NCI-H187 treated with DMSO at 0.1 percent for 48 hours (cell line): ENCODE measurements around the gene B3GNT3.

ENCODE experiments used
- DNase-seq: peaks from one replicate; lab custom pipeline; 2025; lab: John Stamatoyannopoulos, UW

The B3GNT3 gene

DNA sequence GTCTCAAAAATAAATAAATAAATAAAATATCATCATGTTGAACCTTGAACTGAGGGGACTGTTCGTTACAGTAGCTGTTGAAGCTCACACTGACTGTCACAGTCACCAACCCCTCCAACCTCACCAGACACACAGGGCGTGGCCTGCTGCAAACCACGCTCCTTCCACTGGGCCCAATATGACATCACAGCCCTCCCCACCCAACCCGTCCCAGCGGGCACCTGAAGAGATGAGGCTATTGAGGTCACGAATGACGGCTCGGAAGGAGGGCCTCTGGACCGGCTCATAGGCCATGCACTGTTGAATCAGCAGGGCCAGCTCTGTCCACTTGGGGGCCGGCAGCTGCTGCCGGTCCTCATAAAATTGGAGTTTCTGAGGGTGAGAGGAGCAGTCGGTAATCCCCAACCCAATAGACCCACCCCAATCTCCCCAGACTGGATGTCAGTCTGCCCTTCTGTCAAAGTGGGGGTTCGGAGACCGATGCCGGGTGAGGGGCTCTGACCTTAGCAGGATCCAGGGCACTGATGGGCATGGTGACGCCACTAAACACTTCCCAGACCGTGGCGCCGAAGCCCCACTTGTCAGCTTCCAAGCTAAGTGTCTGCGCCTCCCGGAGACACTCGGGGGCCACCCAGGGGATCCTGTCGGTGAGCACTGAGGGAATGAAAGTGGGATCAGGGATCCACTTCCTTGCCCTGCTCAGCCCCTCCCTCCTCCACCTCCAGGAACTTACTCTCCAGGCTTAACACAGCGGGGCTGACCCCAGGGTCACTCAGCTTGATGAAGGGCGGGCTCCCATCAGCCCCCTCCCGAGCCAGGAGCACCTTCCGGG is 39.6 kb downstream of the B3GNT3 start:
- DNase-seq = no peak

DNA sequence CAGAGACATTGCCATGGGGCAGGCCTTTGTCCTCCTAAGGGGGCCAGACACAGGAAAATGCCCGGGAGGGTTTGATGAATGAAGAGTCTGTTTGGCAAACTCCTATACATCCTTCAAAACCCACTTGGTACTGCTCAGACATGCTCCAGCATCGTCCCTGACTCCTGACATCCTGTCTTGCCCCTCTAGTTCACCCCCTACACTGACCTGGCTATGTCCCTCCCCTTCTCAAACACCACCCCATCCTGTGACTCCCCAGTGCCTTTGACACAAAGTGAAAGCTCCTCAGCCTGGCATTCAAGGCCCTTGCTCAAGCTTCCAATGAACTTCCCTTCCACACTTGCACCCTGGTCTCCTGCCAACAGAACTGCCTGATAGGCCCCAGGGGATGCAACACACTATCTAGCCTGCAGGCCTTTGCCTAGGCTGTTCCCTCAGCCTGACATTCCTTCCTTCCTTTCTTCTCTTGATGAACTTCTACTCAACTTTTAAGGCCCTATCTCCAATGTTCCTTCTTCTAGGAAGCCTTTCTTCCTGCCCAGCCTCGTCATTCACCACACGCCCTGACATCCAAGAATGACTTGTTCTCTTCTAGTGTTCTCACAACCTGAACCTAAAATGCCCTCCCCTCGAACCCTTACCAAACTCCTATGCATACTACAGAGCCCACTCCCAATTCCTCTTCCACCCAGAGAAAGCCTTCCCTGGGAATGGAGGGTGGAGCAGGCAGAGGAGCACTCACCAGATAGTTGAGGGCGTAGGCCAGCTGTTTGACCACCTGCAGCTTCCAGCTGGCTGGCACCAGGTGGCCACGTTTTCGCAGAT is 40.5 kb downstream of the B3GNT3 start:
- DNase-seq = no peak

DNA sequence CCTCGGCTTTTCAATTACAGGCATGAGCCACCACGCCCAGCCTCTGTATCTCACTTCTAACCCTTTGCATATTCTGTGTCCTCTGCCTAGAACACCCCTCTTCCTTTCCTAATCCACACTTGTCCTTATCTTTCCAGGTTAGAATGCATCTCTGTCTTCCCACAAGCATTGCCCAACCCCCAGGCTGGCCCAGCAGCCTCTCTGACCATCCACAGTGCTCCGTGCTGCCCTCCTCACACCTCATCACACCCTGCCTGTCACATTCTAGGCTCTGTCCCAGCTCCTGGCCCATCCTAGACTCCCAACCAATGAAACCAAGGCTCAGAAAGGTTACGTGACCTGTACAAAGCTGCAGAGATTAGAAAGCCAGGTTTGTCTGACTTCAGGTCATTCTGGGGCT is 41.6 kb downstream of the B3GNT3 start:
- DNase-seq = no peak

DNA sequence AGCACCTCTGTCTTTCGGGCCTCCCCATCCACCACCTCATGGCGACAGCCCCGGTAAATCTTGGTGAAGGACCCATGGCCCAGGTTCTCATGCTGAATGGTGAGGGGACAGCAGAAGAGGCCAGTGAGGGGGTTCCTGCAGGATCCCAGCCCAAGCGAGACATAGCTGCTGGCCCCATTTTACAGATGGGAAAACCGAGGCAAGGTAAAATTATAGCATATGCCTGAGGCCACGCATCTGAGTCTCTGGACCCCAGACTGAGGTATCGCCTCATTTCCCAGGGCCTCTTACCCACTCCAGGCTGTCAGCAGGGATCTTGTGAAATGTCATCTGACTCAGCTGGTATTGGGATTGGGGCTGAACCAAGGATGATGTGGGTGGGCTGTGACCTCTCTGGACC is 43.0 kb downstream of the B3GNT3 start:
- DNase-seq = no peak

DNA sequence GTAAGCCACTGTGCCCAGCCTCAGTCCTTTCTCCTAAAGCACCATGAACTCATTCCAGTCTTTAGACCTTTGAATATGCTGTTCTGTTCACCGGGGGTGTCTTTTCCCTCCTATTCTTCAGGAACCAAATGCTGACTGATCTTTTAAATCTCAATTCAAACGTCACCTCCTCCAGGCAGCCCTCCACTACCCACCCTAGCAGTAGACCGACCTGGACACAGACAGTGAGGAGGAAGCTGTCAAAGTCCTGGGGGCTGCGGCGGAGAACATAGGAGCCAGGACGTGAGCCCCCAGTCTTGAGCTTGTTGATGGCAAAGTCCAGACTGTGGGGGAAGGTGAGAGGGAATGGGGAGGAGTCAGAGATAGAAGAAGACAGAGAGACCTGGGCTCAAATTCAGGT is 45.1 kb downstream of the B3GNT3 start:
- no peak for DNase-seq

DNA sequence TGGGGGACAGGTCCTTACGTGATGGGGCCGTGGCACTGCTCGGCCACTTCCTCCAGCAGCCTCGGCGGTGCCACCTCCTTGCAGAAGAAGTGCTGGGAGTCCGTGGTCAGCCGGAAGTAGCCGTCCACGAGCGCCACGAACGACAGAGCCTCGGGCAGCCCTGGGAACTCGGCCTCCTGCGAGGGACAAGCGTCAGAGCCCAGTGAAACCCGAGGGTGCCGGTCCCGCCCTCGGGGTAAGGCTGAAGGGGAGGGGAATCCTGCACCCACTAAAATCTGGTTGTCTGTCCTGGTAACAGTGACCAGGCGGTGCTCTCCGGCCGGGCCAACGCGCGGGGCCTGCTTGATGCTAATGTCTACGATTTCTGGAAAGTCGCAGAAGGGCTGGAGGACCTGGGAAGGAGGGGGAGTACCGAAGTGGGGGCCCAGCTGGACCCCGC is 46.5 kb downstream of the B3GNT3 start:
- DNase-seq = no peak

DNA sequence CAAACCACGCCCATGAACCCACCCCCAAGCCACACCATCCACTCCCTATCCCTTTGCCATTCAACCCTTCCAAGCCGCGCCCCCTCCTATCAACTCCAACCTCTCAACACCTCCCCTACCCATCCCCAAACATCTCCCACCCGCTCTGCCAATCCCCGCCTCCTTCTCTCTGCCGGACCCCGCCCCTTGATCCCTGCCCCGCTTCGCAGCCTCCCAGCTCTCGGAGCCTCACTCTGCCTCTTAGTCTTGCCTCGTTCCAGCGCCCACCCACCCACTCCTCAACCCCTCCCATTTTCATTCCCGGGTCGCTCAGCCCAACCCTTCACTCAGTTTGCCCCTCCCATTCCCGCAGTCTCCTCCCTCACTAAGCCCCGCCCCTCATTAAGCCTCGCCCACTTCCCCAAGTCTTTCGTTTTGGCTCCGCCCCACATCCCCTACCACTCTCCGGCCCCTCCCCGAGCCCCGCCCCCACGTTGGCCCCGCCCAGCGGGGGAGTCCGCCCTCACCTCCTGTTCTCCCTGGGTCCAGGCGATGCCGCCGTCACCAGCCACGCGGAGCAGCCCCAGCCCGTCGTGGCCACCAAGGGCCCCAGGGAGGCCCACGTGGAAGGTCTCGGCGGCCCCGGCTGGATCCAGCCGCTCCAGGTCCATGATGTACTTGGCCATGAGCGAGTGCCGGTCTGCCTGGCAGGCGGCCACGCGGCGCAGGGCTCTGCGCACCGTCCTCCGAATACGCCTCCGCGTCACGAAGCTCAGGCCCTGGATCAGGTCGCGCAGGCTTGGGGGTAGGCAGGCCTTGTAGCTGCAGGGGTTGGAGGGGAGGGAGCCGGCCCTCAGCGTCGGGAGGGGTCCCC is 47.1 kb downstream of the B3GNT3 start:
- DNase-seq = peak; percentile 34

DNA sequence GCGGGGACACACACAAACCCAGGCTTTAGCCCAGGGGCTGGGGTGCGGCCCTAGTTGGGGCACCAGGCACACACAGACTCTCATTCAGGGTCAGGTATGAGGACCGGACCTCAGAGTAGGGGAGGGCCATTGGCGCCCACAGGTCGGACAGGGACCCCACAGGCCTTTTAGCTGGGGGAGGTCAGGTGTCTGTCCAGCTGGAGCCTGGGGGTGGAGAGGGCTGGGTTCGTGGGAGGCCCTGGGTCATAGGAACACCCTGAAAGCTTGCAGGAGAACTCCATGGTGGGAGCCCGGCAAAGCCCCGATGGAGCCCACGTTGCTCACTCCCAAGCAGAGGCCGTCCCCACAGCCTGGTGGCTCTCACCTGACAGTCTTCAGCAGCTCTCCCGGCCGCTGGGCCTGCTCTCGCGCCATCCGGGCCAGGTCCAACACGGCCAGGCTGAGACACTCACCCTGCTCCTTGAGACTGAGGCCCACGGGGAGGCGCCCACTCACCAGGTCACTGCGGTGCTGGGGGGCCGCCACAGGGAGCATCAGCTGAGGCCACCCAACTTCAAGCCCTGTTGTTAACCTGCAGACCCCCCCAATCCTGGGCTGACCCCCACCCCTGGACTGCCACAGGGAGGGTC is 47.8 kb downstream of the B3GNT3 start:
- DNase-seq = no peak

DNA sequence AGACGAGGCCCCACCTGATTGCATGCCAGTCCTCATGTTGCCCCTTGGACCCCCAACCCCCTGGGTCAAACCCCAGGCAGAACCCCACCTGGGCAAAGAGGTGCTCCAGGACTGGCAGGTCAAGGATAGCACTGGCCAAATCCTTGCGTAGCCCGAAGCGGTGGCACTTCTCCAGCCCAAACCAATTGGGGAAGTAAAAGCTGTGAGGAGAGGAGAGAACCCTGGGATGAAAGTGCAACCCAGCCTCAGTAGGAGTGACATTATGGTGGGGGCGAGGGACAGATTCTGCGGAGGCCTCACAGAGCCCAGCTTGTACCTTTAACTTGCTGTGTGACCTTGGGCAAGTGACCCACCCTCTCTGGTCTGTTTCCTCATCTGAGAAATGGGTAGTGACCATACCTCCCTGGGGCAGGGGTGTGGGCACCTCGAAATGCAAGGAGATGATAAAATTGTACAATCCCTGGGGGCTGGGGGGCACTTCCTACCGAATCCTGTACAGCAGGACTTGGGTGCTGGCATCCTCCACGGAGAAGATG is 48.4 kb downstream of the B3GNT3 start:
- DNase-seq = no peak

DNA sequence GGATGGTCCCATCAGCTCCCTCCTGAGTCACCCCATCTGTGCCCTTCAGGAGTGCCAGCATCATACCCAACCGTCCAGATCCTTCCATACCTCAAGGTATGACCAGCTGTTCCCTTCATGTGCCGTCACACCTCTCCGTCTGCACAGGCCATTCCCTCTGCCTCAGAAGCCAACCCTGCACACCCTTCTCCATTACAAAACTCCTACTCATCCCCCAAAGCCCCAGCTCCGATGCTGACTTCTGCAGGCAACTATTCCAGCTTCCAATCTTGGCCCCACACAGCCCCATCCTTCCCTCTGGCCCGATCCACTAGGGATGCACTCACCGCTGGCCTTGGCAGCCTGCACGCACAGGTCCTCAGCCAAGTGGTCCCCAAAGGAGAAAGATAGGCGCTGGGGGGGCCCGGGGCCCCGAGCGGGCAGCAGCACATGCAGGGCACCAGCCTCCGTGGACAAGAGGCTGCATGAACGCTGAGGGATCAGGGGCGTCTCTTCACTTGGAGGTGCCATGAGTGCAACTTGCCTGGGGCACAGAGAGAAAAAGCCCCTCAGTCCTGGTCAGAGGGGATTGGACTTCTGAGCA is 49.1 kb downstream of the B3GNT3 start:
- DNase-seq = no peak

DNA sequence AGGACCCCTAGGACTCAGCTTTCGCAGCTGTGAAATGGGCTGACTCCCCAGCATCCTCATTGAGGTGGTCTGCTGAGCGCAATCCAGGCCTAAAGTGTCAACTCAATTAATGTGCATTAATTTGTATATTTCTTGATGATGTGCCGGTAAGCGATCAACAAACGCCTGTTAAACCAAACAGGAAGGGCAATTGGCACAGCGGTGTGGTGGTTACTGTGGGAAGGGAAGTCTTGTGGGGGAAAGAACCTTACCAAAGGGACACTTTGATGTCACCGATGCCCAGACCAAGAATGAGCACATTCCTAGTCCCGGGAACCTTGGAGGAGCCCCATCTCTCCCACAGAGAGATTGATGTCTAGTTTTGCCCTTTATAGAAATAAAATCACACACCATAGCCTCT is 51.2 kb downstream of the B3GNT3 start:
- no peak for DNase-seq

DNA sequence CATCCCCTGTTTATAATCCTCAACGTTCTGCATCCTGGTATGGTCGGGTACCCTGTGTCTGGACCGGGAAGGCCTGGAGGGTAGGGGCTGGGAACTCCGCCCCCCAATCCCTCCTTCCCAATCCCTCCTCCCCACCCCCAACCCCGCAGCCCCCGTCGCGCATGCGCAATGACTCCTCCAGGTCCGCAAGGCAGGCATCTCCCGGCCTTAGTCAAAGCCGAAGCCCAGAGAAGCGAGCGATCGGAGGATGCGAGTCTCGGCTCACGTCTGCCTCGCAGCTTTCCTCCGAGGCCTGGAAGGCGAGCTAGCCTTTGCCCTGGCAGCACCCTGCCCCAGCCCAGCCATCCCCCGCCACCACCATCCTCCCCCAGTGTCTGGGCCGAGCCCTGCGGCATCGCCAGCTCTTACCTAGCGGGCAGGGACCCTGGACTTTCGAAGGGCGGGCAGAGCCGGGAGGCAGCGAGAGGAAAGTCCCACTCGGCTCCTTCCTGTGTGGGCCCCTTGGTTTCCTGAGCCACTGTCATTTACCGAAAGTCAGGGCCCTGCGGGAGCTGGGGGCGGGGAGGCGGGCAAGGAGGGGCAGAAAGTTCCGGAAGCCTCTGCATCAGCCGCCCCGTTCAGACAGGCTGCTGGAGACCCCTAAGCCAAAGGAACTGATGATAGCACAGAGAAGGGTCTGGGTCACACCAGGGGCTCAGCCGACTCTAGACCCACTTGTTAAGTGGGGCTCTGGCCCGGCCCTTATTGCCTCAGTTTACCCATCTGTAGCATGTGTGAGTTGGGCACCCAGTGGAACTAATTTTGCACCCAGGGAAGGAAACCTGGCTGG is 52.8 kb downstream of the B3GNT3 start, which contains the start of gene JAK3:
Gene JAK3 (minus strand): TSS at position 445 of the 829 bp plus-strand sequence. CDS start 3,565 bp downstream, outside the sequence.
- no peak for DNase-seq

DNA sequence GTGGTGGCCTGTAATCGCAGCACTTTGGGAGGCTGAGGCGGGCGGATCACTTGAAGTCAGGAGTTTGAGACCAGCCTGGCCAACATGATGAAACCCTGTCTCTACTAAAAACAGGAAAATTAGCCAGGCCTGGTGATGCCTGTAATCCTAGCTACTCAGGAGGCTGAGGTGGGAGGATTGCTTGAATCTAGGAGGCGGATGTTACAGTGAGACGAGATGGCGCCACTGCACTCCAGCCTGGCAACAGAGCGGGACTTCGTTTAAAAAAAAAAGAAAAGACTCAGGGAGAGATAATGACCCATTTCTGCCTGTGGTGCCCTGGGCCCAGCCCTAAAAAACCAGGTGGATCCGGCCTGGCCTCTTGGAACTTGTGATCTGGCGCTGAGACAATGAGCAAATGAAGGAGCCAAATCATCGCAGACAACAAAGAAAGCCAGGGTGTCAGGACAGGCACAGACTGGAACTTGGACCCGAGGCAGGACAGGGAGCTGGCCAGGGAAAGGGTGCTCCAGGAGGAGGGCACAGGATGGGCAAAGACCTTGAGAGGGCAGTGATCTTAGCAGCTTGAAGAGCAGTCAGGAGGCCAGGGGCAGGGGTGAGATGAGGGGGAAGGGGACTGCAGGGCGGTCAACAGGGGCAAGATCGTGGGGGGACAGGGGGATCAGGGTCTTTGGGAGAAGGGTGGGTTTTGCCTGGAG is 53.8 kb downstream of the B3GNT3 start:
- DNase-seq = no peak

DNA sequence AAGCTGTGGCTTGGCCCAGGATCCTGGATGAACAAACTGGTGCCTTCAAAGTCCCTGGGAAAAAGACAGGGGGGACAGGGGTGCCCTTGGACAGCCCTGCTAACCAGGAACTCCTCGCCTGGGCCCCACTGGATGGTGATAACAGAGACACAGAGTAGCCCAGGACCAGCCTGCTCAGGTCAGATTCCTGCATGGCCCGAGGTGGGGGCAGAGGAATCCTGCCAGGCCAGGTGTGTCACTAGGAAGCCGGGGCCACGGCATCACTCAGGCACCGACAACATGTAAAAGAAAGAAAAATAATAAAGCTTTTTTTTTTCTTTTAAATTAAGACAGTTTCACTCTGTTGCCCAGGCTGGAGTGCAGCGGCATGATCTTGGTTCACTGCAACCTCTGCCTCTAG is 59.1 kb downstream of the B3GNT3 start:
- no peak for DNase-seq

DNA sequence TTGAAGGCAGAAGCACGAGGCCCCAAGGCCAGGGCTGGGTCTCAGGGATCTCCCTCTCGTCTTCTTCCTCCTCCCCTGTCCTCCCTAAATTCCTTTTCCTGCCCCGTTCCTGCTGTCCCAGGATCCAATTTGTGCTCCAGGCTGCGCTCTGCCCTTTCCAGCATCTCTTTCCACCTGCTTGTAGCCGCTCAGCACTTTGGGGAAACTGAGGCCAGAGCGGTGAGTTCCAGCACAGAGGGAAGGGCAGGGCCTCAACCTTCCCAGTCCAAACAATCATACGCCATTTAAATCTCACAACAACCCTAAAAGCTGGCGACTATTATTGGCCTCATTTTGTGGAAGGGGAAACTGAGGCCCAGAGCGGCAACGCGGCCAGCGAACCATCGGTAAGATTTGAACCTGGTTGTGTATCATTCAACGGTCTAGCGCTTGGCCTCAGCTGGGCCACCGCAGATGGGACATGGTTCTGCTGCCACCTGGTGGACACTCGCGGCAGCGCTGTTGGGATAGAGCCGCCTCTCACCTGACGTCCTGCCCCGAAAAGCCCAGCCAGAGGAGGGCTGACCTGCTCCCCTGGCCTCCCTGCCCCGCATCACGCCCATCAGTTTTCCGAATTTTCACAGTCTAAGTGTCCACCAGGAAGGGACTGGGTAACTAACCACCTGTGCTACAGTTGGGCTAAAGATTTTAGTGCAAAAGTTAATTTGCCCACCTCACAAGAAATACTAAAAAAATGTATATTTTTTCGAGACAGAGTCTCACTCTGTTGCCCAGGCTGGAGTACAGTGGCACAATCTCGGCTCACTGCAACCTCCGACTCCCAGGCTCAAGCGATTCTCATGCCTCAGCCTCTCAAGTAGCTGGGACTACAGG is 60.6 kb downstream of the B3GNT3 start:
- DNase-seq = no peak

DNA sequence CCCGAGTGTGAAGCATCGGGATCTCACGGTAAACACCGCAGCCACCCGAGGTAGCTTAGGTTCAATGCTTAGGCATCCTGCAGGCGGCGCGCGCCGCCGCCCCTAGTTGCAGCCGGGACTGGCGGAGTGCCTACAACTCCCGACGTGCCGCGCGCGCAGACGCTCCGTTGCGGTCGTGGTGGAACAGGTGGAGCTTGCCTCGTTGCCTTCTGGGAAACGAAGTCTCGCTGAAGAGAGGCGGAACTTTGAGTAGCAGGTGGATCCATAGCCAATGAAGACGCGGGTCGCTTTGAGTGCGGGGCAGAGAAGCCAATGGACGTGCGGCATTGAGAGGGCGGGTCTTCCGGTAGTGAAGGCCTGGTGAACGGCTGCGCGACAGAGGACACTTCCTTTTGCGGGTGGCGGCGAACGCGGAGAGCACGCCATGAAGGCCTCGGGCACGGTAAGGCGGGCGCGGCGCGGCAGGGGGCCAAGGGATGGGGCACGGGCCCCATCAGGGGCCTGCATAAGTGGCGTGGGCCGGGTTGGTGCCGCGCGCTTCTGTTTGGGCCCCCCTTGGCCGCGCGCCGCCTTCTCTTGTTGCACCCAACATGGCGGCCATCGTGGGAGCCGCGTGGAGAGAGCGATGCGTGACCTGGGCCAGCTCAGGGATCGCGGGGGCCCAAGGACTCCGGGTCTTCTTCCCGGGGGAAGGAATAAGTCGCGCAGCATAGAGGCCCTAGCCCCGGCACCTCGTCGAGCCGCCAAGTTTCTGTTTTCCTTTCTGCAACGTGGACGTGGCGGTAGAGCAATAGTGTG is 64.8 kb downstream of the B3GNT3 start, which contains the start of gene RPL18A:
Gene RPL18A (plus strand): TSS at position 378 of the 798 bp plus-strand sequence. CDS start 47 bp downstream, at position 425.
- DNase-seq = peak; percentile 87

DNA sequence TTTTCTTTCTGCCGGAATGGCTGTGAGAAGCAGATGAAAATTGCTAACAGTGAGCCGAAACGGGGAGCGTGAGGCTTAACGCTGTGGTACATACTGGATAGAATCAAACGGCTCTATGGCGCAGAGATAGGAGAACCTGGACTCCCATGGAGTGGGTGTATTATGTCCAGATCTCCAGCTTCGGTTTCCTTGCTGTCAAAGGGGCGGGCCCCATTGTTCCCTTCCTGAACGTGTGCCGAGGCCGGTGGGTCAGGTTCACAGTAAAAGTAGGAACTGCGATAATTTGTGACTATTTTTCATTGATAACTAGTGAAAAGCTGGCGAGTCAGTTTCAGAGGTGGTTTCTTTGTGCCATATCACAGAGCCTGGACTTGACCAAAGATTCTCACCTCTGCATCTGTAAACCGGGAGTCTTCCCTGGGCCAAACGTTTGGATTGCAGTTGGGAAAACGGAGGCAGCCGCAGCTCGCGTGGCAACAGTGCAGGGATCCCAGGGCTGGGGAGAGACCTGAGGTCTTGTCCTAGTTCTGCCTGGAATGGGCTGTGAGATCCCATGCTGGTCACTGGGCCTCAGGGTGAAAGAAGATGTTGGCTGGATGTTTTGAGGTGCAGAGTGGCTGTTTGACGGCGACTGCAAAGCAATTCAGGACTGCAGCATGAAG is 65.5 kb downstream of the B3GNT3 start:
- DNase-seq = no peak
